Raji (cell line): Measurements from ENCODE around the gene TIMM17A.

ENCODE experiments used
- POLR2A ChIP-seq: IDR thresholded peaks from 2 replicates; pipeline ENCODE4 v1.6.1; 2011; ENCODE audit warnings: low read depth, low read length, control low read depth; ENCODE audit not compliant: insufficient read depth

Gene TIMM17A

GRCh38 chr1:202016811-202017748, 61.8 kb downstream of the TIMM17A start:
- no peak for TF ChIP-seq POLR2A

DNA sequence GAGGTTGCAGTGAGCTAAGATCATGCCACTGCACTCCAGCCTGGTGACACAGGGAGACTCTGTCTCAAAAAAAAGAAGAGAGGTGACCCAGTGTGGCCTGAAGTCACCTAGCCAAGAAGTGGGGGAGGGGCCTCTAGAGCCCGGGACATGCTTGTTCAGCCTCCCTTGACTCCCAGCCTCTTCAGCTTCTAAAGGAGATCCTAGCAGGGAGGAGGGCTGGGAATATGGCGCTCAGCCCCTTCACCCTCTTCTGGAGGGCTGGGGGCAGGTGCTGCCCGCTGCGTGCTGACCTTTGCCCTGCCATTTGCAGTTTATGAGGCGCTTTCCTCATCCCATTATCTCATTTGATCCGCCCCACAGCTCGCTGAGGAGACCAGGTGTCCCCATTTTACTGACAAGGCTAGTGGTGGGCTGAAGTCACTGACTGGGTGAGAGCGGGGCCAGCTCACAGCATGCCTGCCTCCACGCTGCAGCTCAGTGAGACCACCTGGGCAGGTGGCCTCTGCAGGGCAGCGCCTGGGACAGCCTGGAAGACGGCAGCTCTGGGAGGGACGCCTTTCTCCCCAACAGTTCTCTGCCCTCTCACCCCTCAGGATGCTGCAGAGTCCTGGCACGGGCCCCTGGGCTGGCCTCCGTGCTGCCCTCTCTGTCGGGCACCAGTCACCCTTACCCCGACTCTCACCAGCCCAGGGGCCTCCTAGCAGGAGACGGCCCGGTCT, 62.6 kb downstream of the TIMM17A start:
- TF ChIP-seq POLR2A: no peak

- TF ChIP-seq POLR2A: no peak
These were observed 63.3 kb downstream of the TIMM17A start for GRCh38 chr1:202018468-202019234.
